Muscle of arm (tissue), 12 donors: ENCODE results near the gene LGMN. TPM values are rescaled to one million over a fixed set of nuclear protein-coding genes. Genes with fewer than 3 reads are reported as not detected.
"Not testable (repeated sequence)": the region's sequence is repeated elsewhere in the genome, so short reads cannot be mapped to it uniquely, and the experiment has no call there.

Experiments used
- DNase-seq: peaks from one replicate; pipeline ENCODE4 v3.0.0-alpha.2; 2013
- polyA plus RNA-seq, 12 donors: library from polyadenylated mRNA; unstranded; fragments of 120-200 nt; gene quantifications; one replicate each; pipeline ENCODE4 v1.2.1, GENCODE V29; 2013; ENCODE audit not compliant: insufficient read length in 12 of 12

LGMN gene
- polyA plus RNA-seq, 12 donors: 55.9 to 118 (median 88.5) TPM; not detected in 1

DNA sequence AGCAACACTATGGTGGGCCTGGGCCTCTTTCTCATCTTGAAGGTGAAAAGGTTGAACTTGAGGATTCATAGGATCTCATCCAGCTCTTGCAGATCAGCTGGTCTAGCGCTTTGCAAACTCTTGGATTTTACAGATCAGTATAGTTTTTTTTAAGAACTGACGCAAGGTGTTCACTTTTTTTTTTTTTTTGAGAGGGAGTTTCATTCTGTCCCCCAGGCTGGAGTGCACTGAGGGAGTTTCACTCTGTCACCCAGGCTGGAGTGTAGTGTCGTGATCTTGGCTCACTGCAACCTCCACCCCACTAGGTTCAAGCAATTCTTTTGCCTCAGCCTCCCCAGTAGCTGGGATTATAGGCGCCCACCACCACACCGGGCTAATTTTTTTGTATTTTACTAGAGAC is 20.4 kb upstream of the LGMN start:
- no peak for DNase-seq

DNA sequence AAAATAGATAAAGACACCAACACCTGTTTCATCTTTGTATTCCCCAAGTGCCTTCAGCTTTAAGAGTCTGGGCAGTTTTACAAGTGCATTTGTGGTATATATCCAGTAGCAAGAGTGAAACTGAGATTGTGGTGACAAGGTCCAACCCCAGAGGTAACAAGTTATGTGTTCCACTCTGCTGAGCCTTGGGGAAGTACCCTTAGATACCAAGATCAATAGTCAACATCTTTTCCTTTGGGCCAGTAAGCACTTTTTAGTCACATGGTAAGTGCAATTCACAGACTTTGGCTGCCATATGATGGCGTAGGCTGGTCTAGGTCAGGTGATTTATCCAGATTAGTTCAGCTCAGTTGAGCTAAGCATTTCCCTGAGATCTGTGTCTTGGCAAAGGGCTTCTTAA is 19.8 kb upstream of the LGMN start:
- not testable (repeated sequence) for DNase-seq

DNA sequence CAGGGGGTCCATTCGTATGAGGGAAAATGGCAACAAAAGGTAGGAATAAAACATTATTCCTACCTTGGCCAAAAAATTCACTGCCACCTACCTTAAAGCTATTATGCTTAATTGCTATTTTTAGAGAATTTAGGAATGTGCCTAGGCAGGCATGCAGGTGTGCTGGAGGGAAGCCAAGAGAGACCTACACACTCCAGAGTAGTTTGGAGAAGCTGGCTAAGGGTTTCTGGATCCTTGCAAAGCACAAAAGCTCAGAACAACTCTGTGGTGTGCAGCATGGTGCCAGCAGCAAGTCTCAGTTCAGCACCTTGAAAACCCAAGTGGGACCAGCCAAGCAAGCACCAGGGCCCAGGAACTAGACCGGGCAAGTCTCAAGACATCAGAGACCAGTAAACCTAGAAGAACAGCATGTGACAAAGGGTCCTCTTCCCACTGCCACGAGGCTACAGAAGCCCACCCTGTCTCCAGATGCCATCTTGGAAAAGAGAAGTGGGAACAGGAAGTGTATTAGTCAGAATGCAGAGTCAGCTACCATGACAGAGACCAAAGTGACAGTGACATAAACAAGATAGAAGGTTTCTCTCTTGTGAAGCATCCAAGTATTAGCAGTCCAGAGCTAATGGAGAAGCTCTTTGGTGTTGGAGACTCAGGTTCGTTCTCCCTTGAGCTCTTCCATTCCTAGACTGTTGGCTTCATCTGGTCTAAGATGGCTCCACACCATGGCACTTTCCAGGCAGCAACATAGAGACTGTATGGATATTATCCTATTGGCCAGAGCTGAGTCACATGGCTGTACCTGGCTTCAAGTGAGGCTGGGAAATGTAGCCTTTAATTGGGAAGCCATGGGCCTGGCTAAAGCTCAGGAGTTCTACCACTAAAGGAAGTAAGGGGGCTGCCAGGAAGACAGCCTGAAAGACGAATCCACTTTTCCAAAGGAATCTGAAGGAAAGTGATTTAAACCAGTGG is 15.5 kb upstream of the LGMN start:
- not testable (repeated sequence) for DNase-seq

DNA sequence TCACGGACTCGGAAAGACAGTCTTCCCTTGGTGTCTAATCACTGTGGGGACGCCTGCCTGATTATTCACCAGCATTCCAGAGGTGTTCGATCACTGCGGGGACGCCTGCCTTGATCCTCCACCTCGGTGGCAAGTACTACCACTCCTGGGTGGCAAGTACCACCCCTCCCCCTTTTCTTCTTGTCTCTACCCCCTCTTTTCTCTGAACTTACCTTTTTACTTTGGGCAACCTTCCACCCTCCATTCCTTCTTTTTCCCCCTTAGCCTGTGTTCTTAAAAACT is 12.0 kb upstream of the LGMN start:
- no peak for DNase-seq

DNA sequence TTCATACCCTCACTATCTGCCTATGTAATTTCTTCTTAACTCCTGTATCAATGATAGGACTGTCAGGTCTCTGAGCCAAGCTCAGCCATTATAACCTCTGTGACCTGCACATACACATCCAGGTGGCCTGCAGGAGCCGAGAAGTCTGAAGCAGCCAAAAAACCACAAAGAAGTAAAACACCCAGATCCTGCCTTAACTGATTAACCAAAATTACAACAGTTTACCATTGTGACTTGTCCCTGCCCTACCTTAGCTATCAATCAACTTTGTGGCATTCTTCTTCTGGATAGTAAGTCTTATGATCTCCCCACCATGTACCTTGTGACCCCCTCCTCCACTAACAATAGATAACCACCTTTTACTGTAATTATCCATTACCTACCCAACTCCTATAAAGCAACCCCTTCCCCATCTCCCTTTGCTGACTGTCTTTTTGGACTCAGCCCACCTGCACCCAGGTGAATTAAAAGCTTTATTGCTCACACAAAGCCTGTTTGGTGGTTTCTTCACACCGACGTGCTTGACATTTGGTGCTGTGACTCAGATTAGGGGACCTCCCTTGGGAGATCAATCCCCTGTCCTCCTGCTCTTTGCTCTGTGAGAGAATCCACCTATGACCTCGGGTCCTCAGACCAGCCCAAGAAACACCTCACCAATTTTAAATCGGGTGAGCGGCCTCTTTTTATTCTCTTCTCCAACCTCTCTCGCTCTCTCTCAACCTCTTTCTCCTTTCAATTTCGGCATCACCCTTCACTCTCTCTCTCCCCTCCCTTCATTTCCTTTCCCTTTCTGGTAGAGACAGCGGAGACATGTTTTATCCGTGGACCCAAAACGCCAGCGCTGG is 11.5 kb upstream of the LGMN start:
- no peak for DNase-seq

DNA sequence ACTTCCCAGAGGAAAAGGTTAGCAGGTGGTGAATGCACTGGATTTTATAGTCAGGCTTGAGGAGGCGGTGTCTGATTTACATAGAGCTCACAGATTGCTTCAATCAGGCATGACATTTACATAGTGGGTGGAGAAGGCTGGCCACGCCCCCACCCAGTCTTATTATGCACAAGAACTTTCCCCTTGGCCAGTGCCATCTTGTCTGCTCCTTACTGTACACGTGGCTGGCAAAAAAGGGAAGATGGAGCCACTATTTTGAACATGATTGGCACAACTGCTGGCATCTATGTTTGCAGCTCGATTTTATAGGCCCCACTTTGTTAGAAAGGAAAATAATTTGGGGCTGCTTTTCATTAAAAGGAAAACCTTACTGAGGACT is 10.9 kb upstream of the LGMN start:
- DNase-seq: no peak

DNA sequence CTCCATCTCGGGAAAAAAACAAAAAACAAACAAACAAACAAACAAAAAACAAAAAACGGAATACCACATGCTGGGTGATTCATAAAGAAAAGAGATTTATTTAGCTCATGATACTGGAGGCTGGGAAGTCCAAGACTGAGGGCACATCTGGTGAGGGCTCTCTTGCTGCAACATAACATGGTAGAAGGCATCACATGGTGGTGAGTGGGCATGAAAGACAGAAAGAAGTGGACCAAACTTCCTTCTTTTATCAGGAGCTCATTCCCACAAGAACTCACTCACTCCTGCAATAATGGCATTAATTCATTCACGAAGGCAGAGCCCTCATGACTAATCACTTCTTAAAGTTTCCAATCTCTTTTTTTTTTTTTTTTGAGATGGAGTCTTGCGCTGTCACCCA is 8.0 kb upstream of the LGMN start:
- DNase-seq: no peak

DNA sequence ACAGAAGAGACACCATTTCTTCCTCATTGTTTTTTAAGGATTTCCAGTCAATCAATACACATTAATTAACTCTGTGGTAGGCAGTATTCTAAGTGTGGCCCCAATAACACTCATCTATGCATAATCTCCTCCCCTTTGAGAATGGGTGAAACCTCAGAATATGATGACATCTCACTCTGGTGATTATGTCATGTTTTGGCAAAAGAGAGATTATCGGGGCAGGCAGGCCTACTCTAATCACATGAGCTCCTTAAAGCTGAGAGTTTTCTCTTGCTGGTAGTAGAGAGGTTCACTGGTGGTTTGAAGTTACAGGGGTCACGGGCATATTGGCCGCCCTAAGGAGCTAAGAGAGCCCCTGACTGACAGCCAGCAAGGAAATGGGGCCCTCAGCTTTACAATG is 7.1 kb upstream of the LGMN start:
- no peak for DNase-seq

DNA sequence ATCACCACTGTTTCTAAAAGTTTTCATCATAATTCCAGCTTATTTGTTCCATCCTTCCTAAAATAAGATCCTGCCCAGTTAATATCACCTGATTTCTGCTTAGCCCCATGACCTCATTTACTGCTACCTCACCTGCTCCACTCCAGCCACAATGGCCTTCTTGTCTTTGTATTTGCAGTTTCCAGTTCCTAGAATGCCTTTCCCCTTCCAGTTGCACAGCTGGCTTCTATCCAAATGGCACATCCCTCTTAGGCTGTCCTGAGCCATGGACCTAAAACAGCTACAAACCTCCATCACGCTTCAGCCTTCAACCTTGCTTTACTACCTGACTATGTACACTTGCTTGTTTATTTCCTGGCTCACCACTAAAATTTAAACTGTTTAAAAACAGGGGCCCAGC is 6.5 kb upstream of the LGMN start:
- DNase-seq: no peak

DNA sequence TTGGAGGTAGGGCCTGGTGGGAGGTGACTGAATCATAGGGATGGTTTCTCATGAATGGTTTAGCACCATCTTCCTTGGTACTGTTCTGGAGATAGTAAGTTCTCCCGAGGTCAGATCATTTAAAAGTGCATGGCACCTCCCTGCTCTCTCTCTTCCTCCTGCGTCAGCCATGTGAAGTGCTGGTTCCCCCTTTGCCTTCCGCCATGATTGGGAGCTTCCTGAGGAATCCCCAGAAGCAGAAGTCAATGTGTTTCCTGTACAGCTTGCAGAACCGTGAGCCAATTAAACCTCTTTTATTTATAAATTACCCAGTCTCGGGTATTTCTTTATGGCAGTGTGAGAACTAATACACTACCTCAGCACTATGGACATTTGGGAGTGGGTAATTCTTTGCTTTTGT is 4.8 kb upstream of the LGMN start:
- no peak for DNase-seq

DNA sequence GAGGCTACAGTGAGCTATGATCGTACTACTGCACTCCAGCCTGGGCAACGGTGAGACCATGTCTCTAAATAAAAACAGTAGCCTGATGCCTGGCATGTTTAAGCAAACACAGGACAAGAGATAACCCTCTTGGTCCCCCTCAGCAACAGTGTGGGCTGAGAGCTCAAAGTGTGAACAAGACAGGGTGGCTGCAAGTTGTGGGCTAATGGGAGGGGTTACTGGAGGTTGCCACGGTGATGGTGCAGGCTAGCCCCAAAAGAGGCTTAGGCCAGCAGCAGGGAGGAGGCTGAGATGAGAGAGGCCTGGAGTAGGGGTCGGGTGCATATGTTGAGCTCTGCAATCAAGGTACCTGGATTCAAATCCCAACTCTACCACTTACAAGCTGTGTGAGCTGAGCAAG is 3.4 kb upstream of the LGMN start:
- no peak for DNase-seq

DNA sequence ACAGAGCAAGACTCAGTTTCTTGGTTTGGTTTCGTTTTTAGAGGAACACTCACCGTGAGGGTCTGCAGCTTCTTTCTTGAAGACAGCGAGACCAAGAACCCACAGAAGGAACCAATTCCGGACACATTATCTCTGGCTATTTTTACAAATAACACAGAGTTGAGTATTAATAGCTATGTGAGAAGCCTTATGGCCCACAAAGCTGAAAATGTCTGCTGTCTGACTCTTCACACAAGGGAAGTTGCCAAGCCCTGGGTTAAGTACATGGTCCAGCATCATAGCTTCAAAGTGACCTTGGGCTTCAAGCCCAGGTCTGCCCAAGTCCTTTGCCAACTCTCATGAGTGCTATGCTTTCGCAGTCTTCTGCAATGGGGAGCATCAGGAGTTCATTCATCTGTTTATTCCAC is 2.6 kb upstream of the LGMN start:
- DNase-seq: no peak

DNA sequence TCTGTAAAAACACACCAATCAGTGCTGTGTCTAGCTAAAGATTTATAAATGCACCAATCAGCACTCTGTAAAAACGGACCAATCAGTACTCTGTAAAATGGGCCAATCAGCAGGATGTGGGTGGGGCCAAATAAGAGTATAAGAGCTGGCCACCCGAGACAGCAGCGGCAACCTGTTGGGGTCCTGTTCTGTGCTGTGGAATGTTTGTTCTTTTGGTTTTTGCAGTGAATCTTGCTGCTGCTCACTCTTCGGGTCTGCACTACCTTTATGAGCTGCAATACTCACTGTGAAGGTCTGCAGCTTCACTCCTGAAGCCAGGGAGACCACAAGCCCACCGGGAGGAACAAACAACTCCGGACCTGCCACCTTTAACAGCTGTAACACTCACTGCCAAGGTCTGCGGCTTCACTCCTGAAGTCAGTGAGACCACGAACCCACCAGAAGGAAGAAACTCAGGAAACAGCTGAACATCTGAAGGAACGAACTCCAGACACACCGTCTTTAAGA is 1.8 kb upstream of the LGMN start:
- not testable (repeated sequence) for DNase-seq

DNA sequence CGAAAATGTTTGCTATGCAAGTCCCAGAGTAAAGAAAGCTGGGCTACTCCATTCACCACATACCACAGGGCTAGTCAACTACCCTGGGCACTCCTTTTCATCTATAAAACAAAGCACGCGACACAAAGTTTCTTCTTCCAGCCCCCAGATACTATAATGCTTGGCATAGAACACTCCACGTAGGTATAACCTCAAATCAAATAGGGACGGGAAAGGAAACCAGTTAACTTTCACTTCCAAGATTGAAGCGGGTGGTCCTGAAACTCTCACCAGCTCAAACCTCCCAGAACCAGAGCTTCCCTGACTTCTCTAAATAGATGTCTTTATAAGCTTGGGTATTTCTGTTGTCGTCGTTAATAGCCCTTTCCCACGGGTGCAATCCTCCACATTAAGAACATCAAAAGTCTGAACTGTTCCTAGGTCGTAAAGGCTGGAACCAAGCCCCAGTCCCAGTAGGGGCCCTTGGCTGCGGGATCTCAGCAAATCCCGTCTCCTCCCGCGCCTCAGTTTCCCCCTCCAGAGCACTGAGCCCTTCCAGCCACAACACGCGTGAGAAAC is 647 bp downstream of the LGMN start:
- no peak for DNase-seq

DNA sequence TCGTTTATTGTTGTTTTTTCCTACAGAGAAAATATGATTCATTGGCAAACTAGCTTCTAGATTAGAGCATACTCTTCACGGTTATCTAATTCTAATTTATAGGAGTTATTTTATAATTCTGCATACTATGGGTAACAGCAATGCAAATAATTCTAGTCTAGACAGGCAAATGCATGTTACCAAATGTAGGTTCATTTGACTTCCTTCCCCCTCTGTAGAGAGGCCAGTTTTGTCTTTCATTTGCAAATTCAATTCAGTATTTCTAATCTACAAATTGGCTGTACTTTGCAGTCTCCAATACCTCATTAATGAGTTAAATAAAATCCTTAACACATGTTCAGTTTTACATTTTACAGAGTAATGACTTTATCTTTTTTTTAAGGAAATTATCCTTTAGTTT is 4.2 kb downstream of the LGMN start:
- DNase-seq: no peak

DNA sequence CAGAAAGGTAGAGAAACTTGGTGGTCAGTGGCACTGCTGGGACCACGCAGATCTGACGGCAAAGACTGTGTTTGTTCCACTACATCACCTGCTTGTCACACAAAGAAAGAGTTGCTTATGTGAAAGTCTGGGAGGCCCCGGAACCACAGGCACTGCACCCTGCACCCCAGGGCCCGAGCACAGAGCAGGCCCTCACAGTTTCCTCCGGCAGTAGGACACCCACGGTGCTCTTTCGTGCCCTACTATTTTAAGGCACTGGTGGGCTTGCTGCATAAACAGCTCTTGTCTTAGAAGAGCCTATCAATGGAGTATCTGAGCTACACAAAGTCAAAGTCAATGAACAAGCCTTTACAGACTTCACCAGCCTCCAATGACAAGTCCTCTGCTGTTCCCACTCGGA is 8.0 kb downstream of the LGMN start:
- DNase-seq: no peak

DNA sequence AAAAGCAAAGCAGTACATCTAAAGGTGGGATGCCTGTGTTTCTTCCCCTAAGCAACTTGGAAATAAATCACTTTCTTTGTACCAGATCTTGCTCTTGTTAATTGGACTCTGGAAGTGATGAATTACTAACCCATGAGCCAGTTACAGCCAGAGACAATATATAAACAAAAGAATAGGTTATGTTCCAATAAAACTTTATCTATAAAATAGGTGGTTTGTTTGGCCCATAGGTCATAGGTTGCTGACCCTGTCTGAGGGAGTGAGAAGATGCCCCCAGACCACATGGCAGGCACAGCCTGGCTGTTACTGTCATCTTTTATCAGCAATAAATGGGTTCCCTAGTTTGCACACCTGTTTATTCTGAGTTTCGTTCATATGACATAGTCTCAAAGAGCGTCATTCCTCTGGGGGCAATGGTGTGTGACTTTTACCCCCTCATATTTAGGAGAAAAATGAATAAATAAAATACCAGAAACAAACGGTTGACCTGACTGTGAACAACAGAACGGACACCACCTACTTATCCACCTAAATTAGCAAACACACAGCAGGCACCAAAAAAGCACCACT is 10.7 kb downstream of the LGMN start:
- no peak for DNase-seq

DNA sequence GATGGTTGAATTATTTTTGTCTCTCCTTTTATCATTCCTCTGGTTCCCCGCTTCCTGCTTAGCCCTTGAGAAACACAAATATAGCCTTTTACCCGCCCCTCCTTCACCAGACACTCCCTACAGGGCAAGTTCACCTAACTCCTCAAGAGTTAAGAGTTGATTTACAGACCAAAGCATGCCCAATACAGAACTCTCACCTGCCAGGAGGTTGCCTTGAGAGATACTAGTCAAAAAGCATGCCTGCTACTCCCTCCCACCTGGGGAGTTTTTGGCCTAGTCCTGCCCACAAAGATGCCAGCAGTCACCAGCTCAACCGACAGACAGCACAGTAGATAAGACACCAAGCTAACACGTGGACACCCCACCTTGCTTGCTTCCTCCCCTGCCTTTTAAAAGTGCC is 11.2 kb downstream of the LGMN start:
- DNase-seq: no peak

DNA sequence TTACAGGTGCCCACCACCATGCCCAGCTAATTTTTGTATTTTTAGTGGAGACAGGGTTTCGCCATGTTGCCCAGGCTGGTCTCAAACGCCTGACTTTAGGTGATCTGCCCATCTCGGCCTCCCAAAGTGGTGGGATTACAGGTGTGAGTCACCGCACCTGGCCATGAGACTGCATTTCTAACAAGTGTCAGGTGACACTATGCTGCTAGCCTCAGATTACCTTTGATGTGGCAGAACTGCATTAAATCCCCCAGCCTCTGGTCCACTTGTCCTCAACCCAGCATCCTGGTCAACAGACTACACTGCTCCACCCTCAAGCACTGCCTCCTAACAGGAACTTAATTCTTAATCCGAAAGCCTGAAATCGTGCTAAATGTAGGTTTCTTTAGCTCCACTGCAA is 13.1 kb downstream of the LGMN start:
- DNase-seq: no peak

DNA sequence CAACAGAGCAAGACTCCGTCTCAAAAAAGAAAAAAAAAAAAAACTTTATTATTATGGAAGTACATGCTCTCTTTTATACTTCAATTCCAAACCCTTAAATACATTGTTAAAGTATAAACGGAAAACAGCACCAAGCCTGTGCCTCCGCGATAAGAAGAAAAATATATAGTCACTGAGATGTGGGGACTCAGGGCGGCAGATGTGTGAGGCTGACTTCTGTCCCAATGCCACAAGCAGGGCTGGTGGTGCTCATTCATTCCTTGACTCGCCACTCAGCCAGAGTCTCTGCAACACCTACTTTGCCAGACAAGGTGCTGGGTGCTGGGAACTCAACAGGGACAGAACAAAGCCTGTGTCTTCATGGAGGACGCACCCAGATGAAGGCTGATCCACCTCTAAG is 13.8 kb downstream of the LGMN start:
- DNase-seq: no peak

DNA sequence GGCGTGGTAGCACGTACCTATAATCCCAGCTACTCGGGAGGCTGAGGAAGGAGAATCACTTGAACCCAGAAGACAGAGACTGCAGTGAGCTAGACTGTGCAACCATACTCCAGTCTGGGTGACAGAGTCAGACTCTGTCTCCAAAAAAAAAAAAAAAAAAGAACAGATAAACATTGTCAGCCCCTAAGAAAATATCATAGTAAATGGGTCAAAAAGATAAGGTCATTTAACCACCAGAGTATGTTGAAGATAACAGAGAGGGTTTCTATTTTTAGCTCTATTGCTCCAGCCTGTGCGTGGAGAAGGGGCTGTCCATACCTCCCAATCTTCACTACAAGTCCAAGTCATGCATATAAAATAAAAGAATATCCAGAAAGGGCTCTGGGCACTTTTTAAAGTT is 15.4 kb downstream of the LGMN start:
- no peak for DNase-seq

DNA sequence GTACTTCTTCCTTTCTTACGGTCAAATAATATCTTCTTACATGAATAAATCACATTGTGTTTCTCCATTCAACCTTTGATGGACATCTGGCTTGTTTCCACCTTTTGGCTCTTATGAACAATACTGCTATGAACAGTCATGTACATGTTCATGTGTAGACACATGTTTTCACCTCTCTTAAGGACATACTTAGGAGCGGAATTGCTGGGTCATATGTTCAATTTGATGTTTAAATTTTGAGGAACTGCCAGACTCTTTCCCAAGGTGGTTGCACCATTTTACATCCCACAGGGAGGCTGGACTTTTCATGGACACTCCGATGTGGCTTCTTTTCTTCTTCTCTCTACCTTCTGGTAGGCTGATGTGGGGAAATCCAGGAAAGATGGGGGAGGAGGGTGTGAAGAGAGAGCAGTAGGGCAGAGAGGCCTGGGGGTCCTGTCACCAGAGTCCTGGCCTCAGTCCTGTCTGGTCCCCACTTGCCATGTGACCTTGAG is 16.8 kb downstream of the LGMN start:
- DNase-seq: no peak
